PC-9 (cell line): ENCODE results near the gene UBE2L3.

Experiments
- EZH2 ChIP-seq: fragments of 200-600 bp; sonication (generic); IDR thresholded peaks from 2 replicates; pipeline ENCODE4 v1.8.0; 2017; ENCODE audit warnings: antibody characterized with exemption, low read depth
- TF ChIP-seq, protein P1 (sequence below): fragments of 200-600 bp; sonication (generic); conservative IDR thresholded peaks from 2 replicates; pipeline ENCODE4 v1.6.1; 2017; ENCODE audit warnings: mixed run types, antibody characterized with exemption, mild to moderate bottlenecking, moderate library complexity

DNA sequence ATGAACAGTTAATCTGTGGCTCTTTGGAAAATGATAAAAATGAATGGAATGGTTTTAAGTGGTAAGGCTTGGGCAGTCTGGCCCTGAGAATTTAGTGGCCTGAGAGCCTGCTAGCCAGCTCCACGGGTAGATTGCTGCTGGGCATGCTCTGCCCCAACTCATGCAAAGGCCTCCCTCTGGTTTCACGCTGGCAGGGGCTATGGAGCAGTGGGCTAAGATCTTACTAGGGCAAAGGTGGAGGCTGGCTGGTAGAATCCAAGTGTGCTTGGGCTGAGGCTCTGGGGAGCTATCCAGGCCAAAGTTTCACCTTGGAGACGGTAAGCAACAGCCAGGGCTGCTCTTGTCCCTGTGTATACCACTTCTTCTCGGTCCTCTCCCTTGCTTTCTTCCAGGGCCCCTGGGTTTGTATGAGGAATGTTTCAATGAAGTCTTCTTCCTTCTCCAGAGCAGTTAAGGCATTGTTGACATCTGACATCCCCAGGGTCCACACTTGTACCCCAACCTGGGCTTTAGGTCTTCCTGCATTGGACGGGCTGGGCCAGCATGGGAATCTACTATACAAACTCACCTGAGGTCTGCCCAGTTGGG, 27.4 kb downstream of the UBE2L3 start:
- TF ChIP-seq, protein P1, sequence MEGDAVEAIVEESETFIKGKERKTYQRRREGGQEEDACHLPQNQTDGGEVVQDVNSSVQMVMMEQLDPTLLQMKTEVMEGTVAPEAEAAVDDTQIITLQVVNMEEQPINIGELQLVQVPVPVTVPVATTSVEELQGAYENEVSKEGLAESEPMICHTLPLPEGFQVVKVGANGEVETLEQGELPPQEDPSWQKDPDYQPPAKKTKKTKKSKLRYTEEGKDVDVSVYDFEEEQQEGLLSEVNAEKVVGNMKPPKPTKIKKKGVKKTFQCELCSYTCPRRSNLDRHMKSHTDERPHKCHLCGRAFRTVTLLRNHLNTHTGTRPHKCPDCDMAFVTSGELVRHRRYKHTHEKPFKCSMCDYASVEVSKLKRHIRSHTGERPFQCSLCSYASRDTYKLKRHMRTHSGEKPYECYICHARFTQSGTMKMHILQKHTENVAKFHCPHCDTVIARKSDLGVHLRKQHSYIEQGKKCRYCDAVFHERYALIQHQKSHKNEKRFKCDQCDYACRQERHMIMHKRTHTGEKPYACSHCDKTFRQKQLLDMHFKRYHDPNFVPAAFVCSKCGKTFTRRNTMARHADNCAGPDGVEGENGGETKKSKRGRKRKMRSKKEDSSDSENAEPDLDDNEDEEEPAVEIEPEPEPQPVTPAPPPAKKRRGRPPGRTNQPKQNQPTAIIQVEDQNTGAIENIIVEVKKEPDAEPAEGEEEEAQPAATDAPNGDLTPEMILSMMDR, result no peak
- TF ChIP-seq EZH2, result no peak
